NCI-H1417 treated with DMSO at 0.1 percent for 48 hours (cell line): ENCODE results near the gene CARD11.
A peak's percentile ranks its signal among the peaks of the same experiment; 100 is the strongest.

Experiments
- DNase-seq: peaks from one replicate; lab custom pipeline; 2025; lab: John Stamatoyannopoulos, UW

CARD11 gene

GRCh38 chr7:2939193-2939885 lies 104.3 kb downstream of the CARD11 start:
- no peak for DNase-seq

- no peak for DNase-seq
Observed at GRCh38 chr7:2938514-2939192, 105.0 kb downstream of the CARD11 start.

GRCh38 chr7:2937701-2938513 lies 105.8 kb downstream of the CARD11 start:
- DNase-seq = no peak

GRCh38 chr7:2936891-2937580 lies 106.6 kb downstream of the CARD11 start:
- no peak for DNase-seq

- DNase-seq = no peak
Observed at GRCh38 chr7:2936301-2936700, 107.4 kb downstream of the CARD11 start.

GRCh38 chr7:2934984-2935740 lies 108.5 kb downstream of the CARD11 start:
- no peak for DNase-seq

- DNase-seq = no peak
Observed at GRCh38 chr7:2934211-2934731, 109.4 kb downstream of the CARD11 start.

- DNase-seq = no peak
Observed at GRCh38 chr7:2932402-2933251, 111.0 kb downstream of the CARD11 start.

- DNase-seq = no peak
Observed at GRCh38 chr7:2931034-2931415, 112.6 kb downstream of the CARD11 start.

- no peak for DNase-seq
Observed at GRCh38 chr7:2930310-2931033, 113.2 kb downstream of the CARD11 start.

GRCh38 chr7:2929321-2930201 lies 114.1 kb downstream of the CARD11 start:
- DNase-seq = no peak

GRCh38 chr7:2928613-2929311 lies 114.9 kb downstream of the CARD11 start:
- peak; percentile 24 for DNase-seq

GRCh38 chr7:2928256-2928612 lies 115.4 kb downstream of the CARD11 start:
- DNase-seq = no peak

GRCh38 chr7:2927592-2927991 lies 116.1 kb downstream of the CARD11 start:
- no peak for DNase-seq

- DNase-seq = no peak
Observed at GRCh38 chr7:2926896-2927405, 116.7 kb downstream of the CARD11 start.

- DNase-seq = no peak
Observed at GRCh38 chr7:2926120-2926895, 117.4 kb downstream of the CARD11 start.
